HG02623 (cell line): ENCODE results near the gene TNK1.
A peak's percentile ranks its signal among the peaks of the same experiment; 100 is the strongest.
"Not testable (repeated sequence)": the region's sequence is repeated elsewhere in the genome, so short reads cannot be mapped to it uniquely, and the experiment has no call there.

ENCODE experiments used
- ATAC-seq: cut with Tn5 transposase; IDR thresholded peaks from one replicate; pipeline ENCODE4 v1.9.1; 2021; ENCODE audit warnings: moderate library complexity; ENCODE audit not compliant: unreplicated experiment

TNK1 gene

GRCh38 chr17:7380855-7381683, at the start of gene TNK1:
TSS of gene TNK1 (plus strand) at chr17:7381089. CDS start at chr17:7382927, 1,838 bp downstream.
- ATAC-seq = no peak

GRCh38 chr17:7332111-7332510, 48.8 kb upstream of the TNK1 start:
- no peak for ATAC-seq

- ATAC-seq = not testable (repeated sequence)
Observed at GRCh38 chr17:7332600-7333069, 48.3 kb upstream of the TNK1 start.

- no peak for ATAC-seq
Observed at GRCh38 chr17:7334938-7335538, 45.9 kb upstream of the TNK1 start.

GRCh38 chr17:7335765-7336164, 45.1 kb upstream of the TNK1 start:
- not testable (repeated sequence) for ATAC-seq

- peak; percentile 64 for ATAC-seq
Observed at GRCh38 chr17:7336240-7337175, 44.4 kb upstream of the TNK1 start, which contains the start of gene ACAP1. TSS of gene ACAP1 (plus strand) at chr17:7336529. CDS start at chr17:7336735, 206 bp downstream.

GRCh38 chr17:7337600-7337999, 43.3 kb upstream of the TNK1 start:
- ATAC-seq = not testable (repeated sequence)

- no peak for ATAC-seq
Observed at GRCh38 chr17:7340179-7340578, 40.7 kb upstream of the TNK1 start.

- no peak for ATAC-seq
Observed at GRCh38 chr17:7341842-7342241, 39.0 kb upstream of the TNK1 start.

GRCh38 chr17:7343250-7343649, 37.6 kb upstream of the TNK1 start:
- no peak for ATAC-seq

- ATAC-seq = no peak
Observed at GRCh38 chr17:7346761-7347614, 33.9 kb upstream of the TNK1 start.

GRCh38 chr17:7347630-7348477, 33.0 kb upstream of the TNK1 start:
- ATAC-seq = no peak

- ATAC-seq = no peak
Observed at GRCh38 chr17:7348478-7349242, 32.2 kb upstream of the TNK1 start.

GRCh38 chr17:7351665-7352502, 29.0 kb upstream of the TNK1 start, which contains the start of gene KCTD11:
TSS of gene KCTD11 (plus strand) at chr17:7352162.
- ATAC-seq = peak; percentile 56

GRCh38 chr17:7352503-7352889, 28.4 kb upstream of the TNK1 start:
- ATAC-seq = no peak

- ATAC-seq = no peak
Observed at GRCh38 chr17:7352910-7353635, 27.8 kb upstream of the TNK1 start.
